Daoy (cell line): Measurements from ENCODE around the gene GAK. TPM values are rescaled to one million over a fixed set of nuclear protein-coding genes. Genes with fewer than 3 reads are reported as not detected.

Experiments used
- DNase-seq: peaks from one replicate; pipeline ENCODE4 v3.0.0-alpha.2; 2015; ENCODE audit warnings: low read depth
- total RNA-seq: library from RNA; depleted of rRNA; stranded (reverse); fragments of >200 nt; shearing (Covaris generic); gene quantifications from 2 replicates; pipeline ENCODE4 v1.2.3, GENCODE V29; 2014

GAK gene
- total RNA-seq, 1 experiment from 2014 or later: 71.9 TPM

GRCh38 chr4:889516-889915 is 42.6 kb downstream of the GAK start:
- no peak for DNase-seq

- DNase-seq: no peak
These were observed 44.1 kb downstream of the GAK start for GRCh38 chr4:888029-888428.

GRCh38 chr4:887034-887763 is 44.9 kb downstream of the GAK start:
- DNase-seq: no peak

GRCh38 chr4:886244-886643 is 45.9 kb downstream of the GAK start:
- DNase-seq: no peak

GRCh38 chr4:885353-885752 is 46.8 kb downstream of the GAK start:
- DNase-seq: no peak

GRCh38 chr4:884896-885295 is 47.2 kb downstream of the GAK start:
- DNase-seq: no peak

GRCh38 chr4:884259-884658 is 47.9 kb downstream of the GAK start:
- DNase-seq: no peak

- no peak for DNase-seq
These were observed 48.6 kb downstream of the GAK start for GRCh38 chr4:883377-884095.

- DNase-seq: no peak
These were observed 49.5 kb downstream of the GAK start for GRCh38 chr4:882646-883045.

- DNase-seq: no peak
These were observed 50.4 kb downstream of the GAK start for GRCh38 chr4:881709-882108.

GRCh38 chr4:880684-881405 is 51.3 kb downstream of the GAK start:
- DNase-seq: no peak

- DNase-seq: no peak
These were observed 52.4 kb downstream of the GAK start for GRCh38 chr4:879729-880077.

- DNase-seq: no peak
These were observed 53.1 kb downstream of the GAK start for GRCh38 chr4:878796-879728.

- DNase-seq: no peak
These were observed 54.6 kb downstream of the GAK start for GRCh38 chr4:877502-877901.

GRCh38 chr4:876780-877179 is 55.3 kb downstream of the GAK start:
- no peak for DNase-seq

GRCh38 chr4:875818-876423 is 56.2 kb downstream of the GAK start:
- DNase-seq: no peak

- no peak for DNase-seq
These were observed 56.9 kb downstream of the GAK start for GRCh38 chr4:874971-875817.

- no peak for DNase-seq
These were observed 58.1 kb downstream of the GAK start for GRCh38 chr4:874056-874455.

GRCh38 chr4:872241-872981 is 59.7 kb downstream of the GAK start:
- no peak for DNase-seq

GRCh38 chr4:871484-871883 is 60.6 kb downstream of the GAK start:
- DNase-seq: no peak
